Fibroblast of skin of abdomen (primary cell): ENCODE measurements around the gene KAZALD1.
"Not testable (repeated sequence)": the region's sequence is repeated elsewhere in the genome, so short reads cannot be mapped to it uniquely, and the experiment has no call there.

Source experiments
- DNase-seq: peaks from one replicate; pipeline ENCODE4 v3.0.0-alpha.2; 2013

The KAZALD1 gene

GRCh38 chr10:101030496-101031127, 31.2 kb upstream of the KAZALD1 start:
- DNase-seq = no peak

- peak; percentile 94 for DNase-seq
Measured at GRCh38 chr10:101031128-101031795, 30.5 kb upstream of the KAZALD1 start, which contains the start of the genes PDZD7 and SFXN3. Gene PDZD7 (minus strand): TSS chr10:101031129. CDS start chr10:101030219, 910 bp downstream. Gene SFXN3 (plus strand): TSS chr10:101031234. CDS start chr10:101034695, 3,461 bp downstream.

GRCh38 chr10:101031796-101032636, 29.8 kb upstream of the KAZALD1 start:
- DNase-seq = peak; percentile 71

GRCh38 chr10:101032637-101033224, 29.1 kb upstream of the KAZALD1 start:
- DNase-seq = peak; percentile 91

- no peak for DNase-seq
Measured at GRCh38 chr10:101033276-101033675, 28.5 kb upstream of the KAZALD1 start.

- not testable (repeated sequence) for DNase-seq
Measured at GRCh38 chr10:101034404-101034803, 27.4 kb upstream of the KAZALD1 start.

GRCh38 chr10:101035314-101035713, 26.5 kb upstream of the KAZALD1 start:
- no peak for DNase-seq

- DNase-seq = no peak
Measured at GRCh38 chr10:101035916-101036702, 25.7 kb upstream of the KAZALD1 start.

- DNase-seq = no peak
Measured at GRCh38 chr10:101036726-101037125, 25.1 kb upstream of the KAZALD1 start.

GRCh38 chr10:101038484-101038883, 23.3 kb upstream of the KAZALD1 start:
- no peak for DNase-seq

GRCh38 chr10:101040061-101040460, 21.7 kb upstream of the KAZALD1 start:
- DNase-seq = no peak

GRCh38 chr10:101040851-101041250, 20.9 kb upstream of the KAZALD1 start:
- no peak for DNase-seq

GRCh38 chr10:101041252-101041761, 20.5 kb upstream of the KAZALD1 start:
- peak; percentile 85 for DNase-seq

- no peak for DNase-seq
Measured at GRCh38 chr10:101042118-101042517, 19.7 kb upstream of the KAZALD1 start.

GRCh38 chr10:101042667-101043362, 19.0 kb upstream of the KAZALD1 start:
- DNase-seq = peak; percentile 94

- DNase-seq = no peak
Measured at GRCh38 chr10:101043363-101043707, 18.5 kb upstream of the KAZALD1 start.

- DNase-seq = no peak
Measured at GRCh38 chr10:101044117-101044516, 17.7 kb upstream of the KAZALD1 start.

GRCh38 chr10:101046332-101047238, 15.2 kb upstream of the KAZALD1 start:
- DNase-seq = peak; percentile 18

GRCh38 chr10:101047268-101047667, 14.5 kb upstream of the KAZALD1 start:
- DNase-seq = no peak
